H1 (cell line): ENCODE measurements around the gene HS3ST3B1. TPM values are rescaled to one million over a fixed set of nuclear protein-coding genes. Genes with fewer than 3 reads are reported as not detected.

ENCODE experiments used
- CTCF ChIA-PET: fragments of 300-600 bp; sonication (Branson Sonifier 250); formaldehyde crosslinking; loops from one replicate; lab custom pipeline; 2021; ENCODE audit not compliant: partially characterized antibody; lab: Charles Lee
- POLR2A ChIA-PET: fragments of 300-600 bp; sonication (Branson Sonifier 250); formaldehyde crosslinking; loops from one replicate; lab custom pipeline; 2021; ENCODE audit warnings: inconsistent platforms; ENCODE audit not compliant: partially characterized antibody; lab: Charles Lee
- DNase-seq, 2 experiments: peaks; one replicate each; pipeline versions ENCODE4 v3.0.0 to v3.0.0-alpha.2; 2010 to 2022; ENCODE audit warnings: low spot score in 2 of 2, low read depth in 1 of 2, mixed read lengths in 1 of 2
- FAIRE-seq: peaks from 2 replicates; lab custom pipeline; 2011; peaks lifted over from hg19 to GRCh38; lab: Jason Lieb, UNC
- H2AFZ ChIP-seq: 2 replicates; pipeline ENCODE4 v1.8.1; 2012; ENCODE audit warnings: low read length, inconsistent platforms
- H2AK5ac ChIP-seq: 2 replicates; pipeline ENCODE4 v1.6.1; 2013; ENCODE audit warnings: low read depth, low read length
- H2BK120ac ChIP-seq: replicated peaks from 2 replicates; pipeline ENCODE3; 2013; ENCODE audit warnings: low read depth, low read length, inconsistent platforms
- H2BK12ac ChIP-seq: 2 replicates; pipeline ENCODE4 v1.6.1; 2013; ENCODE audit warnings: low read depth, low read length
- H2BK15ac ChIP-seq: 2 replicates; pipeline ENCODE4 v1.6.1; 2013; ENCODE audit warnings: low read length
- H2BK20ac ChIP-seq: 2 replicates; pipeline ENCODE4 v1.6.1; 2013; ENCODE audit warnings: low read length
- H2BK5ac ChIP-seq: 2 replicates; pipeline ENCODE4 v1.6.1; 2013; ENCODE audit warnings: low read depth, low read length
- H3K14ac ChIP-seq: 2 replicates; pipeline ENCODE4 v1.6.1; 2013; ENCODE audit warnings: inconsistent platforms; ENCODE audit not compliant: insufficient read length
- H3K18ac ChIP-seq: 2 replicates; pipeline ENCODE4 v1.6.1; 2013; ENCODE audit warnings: low read length; ENCODE audit errors: extremely low read depth
- H3K23ac ChIP-seq: 2 replicates; pipeline ENCODE4 v1.6.1; 2013; ENCODE audit warnings: inconsistent platforms; ENCODE audit not compliant: insufficient read length
- H3K23me2 ChIP-seq: 2 replicates; pipeline ENCODE4 v1.6.1; 2013; ENCODE audit warnings: low read depth, low read length
- H3K27ac ChIP-seq: 2 replicates; pipeline ENCODE4 v1.6.1; 2011; ENCODE audit warnings: low read depth, low read length, inconsistent platforms
- H3K27me3 ChIP-seq, 4 experiments: replicated peaks in 1 of 4; 1 replicate in 1 of 4; 2 replicates in 3 of 4; pipeline versions ENCODE4 v1.6.1 to v1.8.1; 2011 to 2013; ENCODE audit warnings: low read length in 3 of 4, mild to moderate bottlenecking in 3 of 4, inconsistent platforms in 2 of 4, mixed read lengths in 2 of 4, moderate library complexity in 1 of 4; ENCODE audit not compliant: control insufficient read depth in 3 of 4, insufficient read depth in 3 of 4; ENCODE audit errors: extremely low read depth in 1 of 4
- H3K36me3 ChIP-seq, 4 experiments: 2 replicates each; pipeline versions ENCODE4 v1.6.1 to v1.8.1; 2011 to 2013; ENCODE audit warnings: mild to moderate bottlenecking in 4 of 4, low read length in 3 of 4, moderate library complexity in 2 of 4, control low read depth in 1 of 4, inconsistent platforms in 1 of 4; ENCODE audit not compliant: insufficient read depth in 4 of 4, control insufficient read depth in 2 of 4
- H3K4ac ChIP-seq: replicated peaks from 2 replicates; pipeline ENCODE3; 2013; ENCODE audit warnings: low read length, low read depth, mixed read lengths, inconsistent platforms; ENCODE audit not compliant: insufficient read length
- H3K4me1 ChIP-seq, 4 experiments: replicated peaks in 1 of 4; 1 replicate in 1 of 4; 2 replicates in 3 of 4; pipeline versions ENCODE4 v1.6.1 to v1.8.1; 2011 to 2013; ENCODE audit warnings: low read length in 3 of 4, inconsistent platforms in 2 of 4, mixed read lengths in 1 of 4; ENCODE audit not compliant: insufficient read depth in 4 of 4, control insufficient read depth in 3 of 4
- H3K4me2 ChIP-seq, 2 experiments: 2 replicates each; pipeline versions ENCODE4 v1.6.1 to v1.8.1; 2011 to 2013; ENCODE audit warnings: low read depth in 2 of 2, low read length in 2 of 2, control low read depth in 1 of 2, inconsistent platforms in 1 of 2, mild to moderate bottlenecking in 1 of 2; ENCODE audit not compliant: insufficient read depth in 1 of 2
- H3K4me3 ChIP-seq, 4 experiments: fragments of 200-600, 300-600 bp in 1 of 4; sonication (generic), shearing (Covaris generic), sonication (Bioruptor Twin) in 1 of 4; 2 replicates each; pipeline versions ENCODE4 v1.5.1 to v1.8.1; 2011 to 2016; ENCODE audit warnings: low read length in 4 of 4, low read depth in 3 of 4, control low read depth in 2 of 4, inconsistent platforms in 2 of 4, mild to moderate bottlenecking in 2 of 4, mixed read lengths in 1 of 4, moderate library complexity in 1 of 4; ENCODE audit not compliant: insufficient read depth in 2 of 4; ENCODE audit errors: extremely low read depth in 1 of 4
- H3K56ac ChIP-seq: replicated peaks from 2 replicates; pipeline ENCODE3; 2013; ENCODE audit warnings: low read depth, mild to moderate bottlenecking, mixed read lengths, low read length, inconsistent platforms; ENCODE audit not compliant: insufficient read length
- H3K79me1 ChIP-seq: 2 replicates; pipeline ENCODE4 v1.6.1; 2013; ENCODE audit warnings: low read depth, low read length, control low read depth
- H3K79me2 ChIP-seq, 2 experiments: 2 replicates each; pipeline versions ENCODE4 v1.6.1 to v1.8.1; 2012 to 2013; ENCODE audit warnings: low read length in 2 of 2, mild to moderate bottlenecking in 2 of 2, inconsistent platforms in 1 of 2; ENCODE audit not compliant: insufficient read depth in 2 of 2, control insufficient read depth in 1 of 2
- H3K9ac ChIP-seq, 4 experiments: replicated peaks in 1 of 4; 1 replicate in 1 of 4; 2 replicates in 3 of 4; pipeline versions ENCODE4 v1.6.1 to v1.8.1; 2011 to 2013; ENCODE audit warnings: low read depth in 3 of 4, low read length in 3 of 4, control low read depth in 2 of 4, mild to moderate bottlenecking in 2 of 4, moderate library complexity in 2 of 4, inconsistent platforms in 1 of 4; ENCODE audit errors: extremely low read depth in 1 of 4
- H3K9me3 ChIP-seq, 2 experiments: 2 replicates each; pipeline versions ENCODE4 v1.6.1 to v1.8.1; 2012 to 2013; ENCODE audit warnings: mild to moderate bottlenecking in 2 of 2, moderate library complexity in 2 of 2, control low read depth in 1 of 2, inconsistent platforms in 1 of 2, low read depth in 1 of 2, low read length in 1 of 2, mixed read lengths in 1 of 2; ENCODE audit not compliant: insufficient read depth in 2 of 2
- H4K20me1 ChIP-seq, 2 experiments: replicated peaks in 1 of 2; 2 replicates each; pipeline versions ENCODE3 to v1.8.1; 2011 to 2013; ENCODE audit warnings: inconsistent platforms in 2 of 2, low read length in 2 of 2, mild to moderate bottlenecking in 1 of 2; ENCODE audit not compliant: insufficient read depth in 2 of 2, control insufficient read depth in 1 of 2
- H4K5ac ChIP-seq: 2 replicates; pipeline ENCODE4 v1.6.1; 2013; ENCODE audit warnings: low read length, low read depth, mixed read lengths, inconsistent platforms; ENCODE audit not compliant: insufficient read length
- H4K8ac ChIP-seq: 2 replicates; pipeline ENCODE4 v1.8.0; 2013; ENCODE audit warnings: mild to moderate bottlenecking, moderate library complexity, low read length, inconsistent platforms; ENCODE audit not compliant: insufficient read depth; ENCODE audit errors: extremely low read depth
- H4K91ac ChIP-seq: replicated peaks from 2 replicates; pipeline ENCODE3; 2013; ENCODE audit warnings: low read length, mixed read lengths, inconsistent platforms; ENCODE audit not compliant: insufficient read length
- E2F6 ChIP-seq: IDR thresholded peaks from 2 replicates; pipeline ENCODE4 v1.6.1; 2012; ENCODE audit warnings: inconsistent platforms
- FOSL1 ChIP-seq: IDR thresholded peaks from 2 replicates; pipeline ENCODE4 v1.6.1; 2011; ENCODE audit warnings: mild to moderate bottlenecking, low read depth, low read length, moderate library complexity; ENCODE audit not compliant: insufficient read depth
- NRF1 ChIP-seq: IDR thresholded peaks from 2 replicates; pipeline ENCODE4 v1.6.1; 2011; ENCODE audit warnings: mild to moderate bottlenecking, low read depth, low read length, improper control_type of control experiment
- RAD21 ChIP-seq, 2 experiments: IDR thresholded peaks in 1 of 2; conservative IDR thresholded peaks in 1 of 2; 2 replicates each; pipeline ENCODE4 v1.6.1; 2011; ENCODE audit warnings: low read depth in 2 of 2, low read length in 2 of 2, improper control_type of control experiment in 1 of 2, inconsistent platforms in 1 of 2, mild to moderate bottlenecking in 1 of 2, moderate library complexity in 1 of 2
- RBBP5 ChIP-seq: IDR thresholded peaks from 2 replicates; pipeline ENCODE4 v1.7.1; 2012; ENCODE audit warnings: low read depth, mild to moderate bottlenecking, inconsistent platforms, low read length, moderate library complexity, borderline replicate concordance
- SRF ChIP-seq: IDR thresholded peaks from 2 replicates; pipeline ENCODE4 v1.6.1; 2011; ENCODE audit warnings: mild to moderate bottlenecking, low read depth, low read length, moderate library complexity
- TAF1 ChIP-seq: IDR thresholded peaks from 2 replicates; pipeline ENCODE4 v1.6.1; 2011; ENCODE audit warnings: mild to moderate bottlenecking, low read depth, low read length
- TAF7 ChIP-seq: optimal IDR thresholded peaks from 2 replicates; pipeline ENCODE3; 2011; ENCODE audit warnings: low read depth, mild to moderate bottlenecking, inconsistent platforms, low read length, moderate library complexity, borderline replicate concordance
- WGBS, 2 experiments: shearing (Covaris generic) in 1 of 2; methylation state at CpG; one replicate each; pipeline versions ENCODE4 v1.1.6 to v1.1.7; 2013 to 2015; ENCODE audit warnings: low lambda C conversion rate in 2 of 2, mixed read lengths in 2 of 2, inconsistent platforms in 1 of 2, low coverage in 1 of 2, missing lambda C conversion rate in 1 of 2; ENCODE audit not compliant: insufficient replicate concordance in 2 of 2, insufficient coverage in 1 of 2, insufficient read length in 1 of 2; ENCODE audit errors: extremely low coverage in 1 of 2, missing lambda C conversion rate in 1 of 2; 5-methylcytosine and 5-hydroxymethylcytosine counted together
- polyA plus RNA-seq, 7 experiments: library from polyadenylated mRNA; depleted of rRNA in 3 of 7; stranded (reverse) in 5 of 7; unstranded in 2 of 7; fragments of >200 nt in 5 of 7; fragments of 200-250 nt in 2 of 7; gene quantifications; 1 replicate in 5 of 7; 2 replicates in 1 of 7; 4 replicates in 1 of 7; pipeline versions ENCODE4 v1.2.1 to v1.2.3, GENCODE V29; 2011 to 2013; ENCODE audit warnings: missing spikeins in 2 of 7, mixed read lengths in 2 of 7
- total RNA-seq: library from RNA; stranded (reverse); fragmentation: NEBNext Ultra II Directional; extraction: Animal tissue kit (Norgen Biotek cat#: 25700); gene quantifications from 2 replicates; pipeline ENCODE4 v1.2.1, GENCODE V29; 2021

Gene HS3ST3B1
- total and polyA plus RNA-seq, 2 of the 8 experiments (the other 6 are each of a cell fraction or from before 2014, with no cell fraction given) = 4.7 to 14.4 TPM

GRCh38 chr17:14312522-14312921 lies 11.6 kb downstream of the HS3ST3B1 start:
- H3K4me2 ChIP-seq = no peak overlapping the region
- POLR2A ChIA-PET = interaction anchor here (0.5 to 0.6 kb wide), 2 partner anchors 17 to 235 kb away, joined by 3 to 4 read pairs; no protein-coding TSS in a partner anchor
- no peak overlapping the region for H4K8ac ChIP-seq

More at GRCh38 chr17:14312522-14312921, 11.6 kb downstream of the HS3ST3B1 start:
- CTCF ChIA-PET = interaction anchor here (1.0 kb wide), 1 partner anchor 65 kb away, joined by 4 read pairs; no protein-coding TSS in a partner anchor
- no peak overlapping the region for H3K9ac ChIP-seq
- H2BK5ac ChIP-seq = no peak overlapping the region
- no peaks in the 10 kb centered on the region; a peak in 1 of 7 replicates for H3K27me3 ChIP-seq
- peak overlapping the region; percentile 34 for H2BK120ac ChIP-seq
- peak overlapping the region; percentile 96 for H2AK5ac ChIP-seq
- no peak overlapping the region for H3K14ac ChIP-seq
- TF ChIP-seq TAF7 (no peak), RBBP5 (no peak), FOSL1 (no peak), SRF (no peak), NRF1 (no peak), RAD21 (IDR thresholded peaks at IDR 0.05 in 1 of 2, conservative IDR thresholded peaks at IDR 0.05 in 1 of 2; ENCODE audit: low read depth in 2 of 2, low read length in 2 of 2) (no peak), TAF1 (no peak), E2F6 (no peak)
- TF ChIP-seq, all 59 proteins: peak for 0
- FAIRE-seq = no peak
- H2BK15ac ChIP-seq = no peak overlapping the region
- no peaks in the 10 kb centered on the region for H3K36me3 ChIP-seq
- no peak overlapping the region for H3K56ac ChIP-seq
- H3K79me1 ChIP-seq = peaks cover 5% of the 10 kb centered on the region; the same call in 1 of the 2 replicates
- H3K18ac ChIP-seq = no peak overlapping the region
- no peak overlapping the region for H4K5ac ChIP-seq
- peak overlapping the region; percentile 92; the same call in 1 of the 2 replicates for H2BK12ac ChIP-seq
- no peak overlapping the region for H2AFZ ChIP-seq
- peak overlapping the region; percentile 77 for H4K91ac ChIP-seq
- peaks cover 0 to 63% of the 10 kb centered on the region in 2 experiments; a peak in 2 of 4 replicates for H3K79me2 ChIP-seq
- H3K4ac ChIP-seq = peak overlapping the region; percentile 42
- H3K23ac ChIP-seq = no peak overlapping the region
- no peaks in the 10 kb centered on the region for H3K9me3 ChIP-seq
- peaks cover 13 to 42% (median 23%) of the 10 kb centered on the region in 4 experiments for H3K4me1 ChIP-seq
- peak overlapping the region; percentile 23; the same call in 1 of the 2 replicates for H2BK20ac ChIP-seq
- no peak overlapping the region for H3K27ac ChIP-seq
- DNase-seq = no peak
- H3K23me2 ChIP-seq = peaks cover 15% of the 10 kb centered on the region
- H3K4me3 ChIP-seq = no peak overlapping the region
- no peaks in the 10 kb centered on the region for H4K20me1 ChIP-seq
- WGBS, 2 experiments = 83% methylated on average over 3 of the region's 3 CpGs; no CpG with 5 or more reads in 1 of the 2 experiments
